HG02588 (cell line): ENCODE results near the gene RNF121.

Experiments used
- ATAC-seq: cut with Tn5 transposase; IDR thresholded peaks from one replicate; pipeline ENCODE4 v1.9.1; 2021; ENCODE audit warnings: mild to moderate bottlenecking, moderate library complexity; ENCODE audit not compliant: unreplicated experiment

Gene RNF121

DNA sequence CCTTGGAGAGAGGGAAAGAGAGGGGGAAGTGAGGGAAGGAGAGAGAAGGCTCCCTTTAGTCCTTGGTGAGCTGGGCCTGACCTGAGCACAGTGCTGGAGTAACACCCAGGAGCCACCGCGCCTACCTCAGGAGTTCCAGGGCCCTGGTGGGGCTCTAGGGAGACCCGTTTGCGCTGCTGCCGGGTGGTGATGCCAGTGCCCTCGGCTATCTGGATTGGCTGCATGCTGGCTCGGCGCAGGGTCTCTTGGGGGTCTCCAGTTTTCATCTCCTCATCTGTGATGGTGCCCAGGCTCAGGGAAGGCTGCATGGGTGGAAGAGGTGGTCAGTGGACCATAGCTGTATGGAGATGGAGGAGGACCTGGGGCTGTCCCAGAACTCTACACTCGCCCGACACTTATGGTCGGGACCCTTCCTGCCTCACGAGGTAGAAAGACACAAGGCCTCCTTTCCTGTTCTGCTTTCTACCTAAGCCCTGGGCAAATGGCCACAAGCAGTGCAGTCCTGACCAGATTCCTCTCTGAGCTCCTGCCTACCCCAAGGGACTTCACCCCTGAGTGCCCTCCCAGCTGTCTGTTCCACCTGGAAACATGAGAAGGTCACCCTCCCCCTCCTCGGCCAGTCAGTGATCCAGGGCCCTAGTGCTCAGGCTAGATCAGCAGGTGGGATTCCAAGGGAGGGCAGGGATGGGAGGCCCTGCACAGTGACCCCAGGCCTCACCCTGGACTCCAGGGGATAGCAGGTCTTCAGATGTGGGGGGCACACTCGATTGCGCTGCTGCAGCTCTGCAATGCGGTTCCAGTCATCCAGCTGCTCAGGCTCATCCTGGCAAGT, 75.9 kb downstream of the RNF121 start:
- ATAC-seq: no peak

DNA sequence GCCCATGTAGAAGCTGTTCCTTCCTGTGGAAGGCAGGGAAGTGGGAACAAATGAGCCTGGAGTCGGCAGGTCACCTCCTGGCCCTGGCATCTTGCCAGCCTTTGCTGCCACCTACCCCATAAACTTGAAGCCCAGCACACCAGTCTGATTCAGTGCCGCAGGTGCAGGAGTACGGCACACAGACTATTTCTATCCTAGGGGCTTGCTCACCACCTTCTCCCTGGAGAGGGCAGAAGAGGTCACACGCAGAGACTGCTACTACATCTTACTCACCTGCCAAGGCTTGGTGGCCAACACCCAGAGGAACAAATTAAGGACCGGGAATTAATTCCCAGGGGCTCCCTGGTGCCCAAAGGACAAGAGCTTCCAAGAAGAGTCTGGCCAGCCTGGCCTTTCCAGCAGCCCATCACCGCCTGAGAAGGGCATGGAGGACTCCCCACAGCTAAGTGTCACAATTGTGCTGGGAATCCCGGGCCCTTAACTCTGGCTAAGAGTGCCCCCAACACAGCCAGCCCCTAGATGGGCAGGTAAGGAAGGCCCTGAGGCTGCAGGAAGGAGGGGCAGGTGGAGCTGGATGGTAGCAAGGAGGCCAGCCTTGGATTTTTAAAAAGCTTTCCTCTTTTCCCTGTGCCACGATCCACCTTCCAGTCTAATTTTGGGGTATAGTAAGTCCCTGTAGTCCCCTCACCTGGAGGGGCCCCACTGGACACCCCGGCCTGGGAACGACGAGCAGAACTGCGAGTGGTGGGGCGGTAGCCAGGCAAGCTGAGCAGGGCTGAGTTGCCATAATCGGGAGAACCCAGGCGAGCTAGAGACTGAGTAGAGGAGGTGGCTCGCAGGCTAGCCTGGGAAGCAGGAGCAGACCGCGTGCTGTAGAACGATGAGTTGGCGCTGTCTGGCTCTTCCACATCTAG, 76.8 kb downstream of the RNF121 start:
- ATAC-seq: no peak

DNA sequence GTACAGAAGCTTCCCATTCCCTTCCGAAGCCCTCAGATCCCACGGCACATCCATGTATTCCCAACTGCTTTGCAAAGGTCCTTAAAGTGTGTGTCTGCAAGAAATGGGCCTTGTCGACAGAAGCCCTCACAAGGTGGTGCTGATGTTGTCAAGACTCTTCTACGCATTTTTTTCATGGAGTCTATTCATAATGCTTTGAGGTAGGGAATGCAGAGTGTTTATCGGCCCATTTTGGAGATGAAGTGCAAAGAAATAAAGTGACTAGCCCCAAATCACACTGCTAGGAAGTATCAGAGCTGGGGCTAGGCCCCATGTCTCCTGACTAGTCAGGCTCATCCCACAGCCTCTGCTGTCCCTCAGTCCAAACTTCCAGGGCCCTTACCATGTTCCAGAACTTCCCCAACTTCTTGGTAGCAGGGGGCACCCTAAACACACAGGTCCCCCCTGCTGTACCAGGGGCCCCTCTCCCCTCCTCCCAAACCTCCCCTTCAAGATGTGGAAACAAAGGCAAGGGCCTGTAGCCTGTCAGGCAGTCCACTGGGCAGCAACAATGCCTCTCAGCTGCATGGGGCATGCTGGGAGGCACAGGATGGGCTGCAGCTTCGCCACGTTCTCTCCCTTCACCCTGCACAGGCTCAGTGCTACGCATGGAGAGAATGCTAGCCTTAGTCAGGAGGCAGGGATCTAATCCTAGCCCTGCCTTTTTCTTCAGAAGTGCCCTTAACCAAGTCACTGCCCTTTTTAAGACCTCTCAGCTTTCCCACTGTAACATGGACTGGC, 77.7 kb downstream of the RNF121 start:
- ATAC-seq: no peak

DNA sequence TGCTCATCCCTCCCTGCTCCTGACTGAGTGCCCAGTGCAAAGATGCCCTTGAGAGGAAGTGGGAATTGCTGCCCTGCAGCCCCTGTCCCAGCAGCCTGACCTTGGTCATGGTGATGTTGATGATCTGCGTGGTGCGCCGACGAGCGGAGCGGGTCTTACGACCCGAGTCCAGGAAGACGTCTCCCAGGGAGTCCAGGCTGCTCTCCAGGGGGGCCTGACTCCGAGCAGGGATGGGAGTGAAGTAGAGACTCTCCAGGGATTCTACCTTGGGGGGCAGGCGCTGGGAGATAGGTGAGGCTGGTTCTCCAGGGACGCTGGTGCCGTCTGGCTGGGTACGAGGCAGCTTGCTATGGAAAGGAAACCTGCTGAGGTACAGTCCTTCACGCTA, 78.2 kb downstream of the RNF121 start:
- no peak for ATAC-seq

DNA sequence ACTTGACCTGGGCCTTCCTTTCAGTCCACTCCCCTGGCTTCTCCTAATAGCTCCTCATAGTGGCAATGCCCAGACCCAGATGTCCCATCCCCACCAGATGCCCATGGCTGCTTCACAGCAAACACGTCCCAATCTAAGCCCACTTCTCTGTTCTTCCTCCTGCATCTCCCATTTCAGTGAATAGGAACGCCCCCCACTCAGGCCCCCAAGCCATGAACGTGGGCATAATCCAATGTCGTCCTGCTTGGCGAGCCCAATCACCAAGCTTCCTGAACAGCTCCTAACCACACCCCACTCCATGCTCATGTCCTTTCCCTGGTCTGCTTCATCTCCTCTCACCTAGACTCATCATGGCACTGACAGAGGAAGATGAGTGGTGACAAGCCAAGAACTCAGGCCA, 78.7 kb downstream of the RNF121 start:
- ATAC-seq: no peak

DNA sequence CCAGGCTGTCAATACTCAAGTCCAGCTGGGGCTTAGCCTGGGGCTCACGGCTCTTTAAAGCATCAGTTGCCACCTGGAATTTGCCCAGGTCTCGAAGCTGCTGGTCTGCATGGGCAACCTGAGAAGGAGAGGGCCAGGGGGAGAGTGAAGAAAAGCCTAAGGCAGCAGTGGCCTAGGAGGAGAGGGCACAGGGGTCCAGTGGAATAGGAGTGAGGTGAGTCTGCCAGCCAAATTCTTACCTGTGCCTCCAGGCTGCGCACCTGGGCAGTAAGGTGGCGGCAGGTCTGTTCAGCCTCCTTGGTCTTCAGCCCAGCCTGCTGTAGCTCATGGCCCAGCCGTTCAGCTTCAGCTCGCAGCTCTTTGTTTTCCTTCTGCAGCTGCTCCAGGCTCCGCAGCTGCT, 79.9 kb downstream of the RNF121 start:
- no peak for ATAC-seq

DNA sequence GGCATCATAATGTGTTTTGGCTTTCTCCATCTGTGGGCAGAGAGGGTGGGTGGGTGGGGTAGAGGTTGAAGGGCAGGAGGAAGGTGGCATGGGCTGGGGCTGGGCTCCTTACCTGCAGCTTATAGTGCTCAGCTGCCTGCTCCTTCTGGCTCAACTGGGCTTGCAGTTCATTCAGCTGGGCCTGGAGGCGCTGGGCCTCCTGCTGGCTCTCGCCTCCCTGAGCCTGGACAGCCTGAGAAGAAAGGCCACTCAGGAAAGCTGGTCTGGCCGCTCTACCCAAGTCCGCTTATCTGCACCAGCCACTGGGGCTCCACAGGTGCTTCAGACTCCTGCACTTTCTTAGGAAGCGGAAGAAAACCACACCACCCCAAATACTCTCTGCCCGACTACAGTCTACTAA, 80.3 kb downstream of the RNF121 start:
- ATAC-seq: no peak

DNA sequence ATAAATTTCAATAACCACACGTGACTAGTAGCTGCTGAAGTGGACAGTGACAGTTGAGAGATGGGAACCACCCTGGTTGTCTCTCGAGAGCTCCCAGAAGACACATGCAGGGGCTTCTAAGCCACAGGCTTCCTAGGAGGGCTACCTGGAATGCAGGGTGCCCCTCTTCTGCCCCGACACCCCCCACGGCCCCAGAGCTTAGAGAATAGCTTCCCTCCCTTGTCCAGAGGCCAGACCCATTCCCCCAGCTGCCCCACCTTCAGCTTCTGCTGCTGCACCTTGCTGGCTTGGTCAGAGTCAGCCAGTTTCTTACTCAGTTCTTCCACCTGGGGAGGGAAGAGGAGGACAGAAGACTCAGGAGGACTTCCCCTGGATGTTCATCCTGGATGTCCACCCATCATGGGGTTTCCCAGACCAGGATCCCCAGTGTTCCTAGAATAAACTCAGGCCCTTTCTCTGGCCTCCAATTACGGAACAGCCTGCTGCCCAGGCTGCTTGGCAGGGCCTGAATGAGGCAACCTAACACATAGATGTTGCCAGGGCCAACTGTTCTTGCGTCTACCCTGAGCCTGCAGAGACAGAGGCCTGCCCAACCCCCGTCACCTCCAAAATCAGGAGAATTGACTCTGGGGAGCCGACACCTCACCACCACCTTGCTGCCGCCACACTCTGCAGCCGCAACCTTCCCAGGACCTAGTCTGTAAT, 81.8 kb downstream of the RNF121 start:
- no peak for ATAC-seq

DNA sequence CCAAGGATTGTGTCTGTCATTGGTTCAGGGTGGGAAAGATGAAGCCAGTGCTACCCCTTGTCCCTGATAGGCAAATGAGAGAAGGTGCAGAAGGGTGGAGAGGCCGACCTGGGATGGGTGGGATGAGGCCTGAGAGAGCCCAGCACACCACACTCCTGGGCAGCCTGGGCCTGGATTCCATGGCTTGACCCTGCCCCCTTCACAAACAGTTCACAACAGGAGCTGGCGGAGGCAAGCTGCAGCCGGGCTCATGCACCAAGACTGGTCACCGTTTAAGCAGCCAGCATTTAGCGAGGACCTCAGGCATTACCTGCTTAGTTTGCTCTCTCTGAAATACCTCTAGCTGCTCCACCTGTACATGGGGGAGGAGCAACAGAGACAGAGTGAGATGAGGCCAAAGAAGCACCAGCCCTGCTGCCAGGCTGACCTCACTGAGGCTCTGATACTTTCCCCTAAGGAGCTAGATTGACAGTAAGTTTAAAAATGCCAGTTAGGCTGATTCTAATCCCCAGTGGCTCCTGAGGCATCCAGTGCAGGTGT, 83.3 kb downstream of the RNF121 start:
- ATAC-seq: no peak

DNA sequence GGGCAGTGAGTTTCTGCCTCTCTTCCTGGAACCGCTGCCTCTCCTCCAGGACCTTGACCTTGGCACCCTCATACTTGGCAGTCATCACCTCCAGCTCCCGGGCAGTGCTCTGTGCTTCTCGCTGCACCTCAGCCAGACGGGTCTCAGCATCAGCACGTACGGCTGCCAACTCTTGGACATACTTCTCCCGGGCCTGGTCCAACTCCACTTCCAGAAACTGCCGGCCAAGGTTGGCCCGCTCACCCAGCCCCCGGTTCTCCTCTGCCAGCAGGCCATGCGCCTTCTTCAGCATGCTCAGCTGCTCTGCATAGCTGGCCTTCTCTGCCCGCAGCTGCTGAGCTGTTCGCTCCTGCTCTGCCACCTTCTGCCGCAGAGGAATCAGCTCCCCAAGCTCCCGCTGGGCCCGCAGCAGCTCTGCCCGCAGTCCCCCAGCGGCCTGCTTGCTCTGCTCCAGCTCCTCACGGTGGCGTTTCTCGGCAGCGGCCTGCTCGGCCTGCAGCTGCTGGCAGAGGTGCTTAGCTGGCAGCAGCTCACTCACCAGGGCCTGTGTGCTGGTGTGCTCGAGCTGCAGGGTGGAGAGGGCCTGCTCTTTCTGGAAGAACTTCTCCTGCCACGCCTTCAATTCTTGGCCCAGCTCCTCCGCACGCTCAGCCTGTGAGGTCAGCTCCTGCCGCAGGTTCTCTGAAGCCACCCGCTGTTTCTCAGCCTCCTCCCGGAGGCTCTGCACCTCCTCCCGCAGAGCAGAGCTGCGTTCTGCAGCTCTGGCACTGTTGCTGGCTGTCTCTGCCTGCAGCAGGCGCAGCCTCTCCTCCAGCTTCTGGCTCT, 84.3 kb downstream of the RNF121 start:
- no peak for ATAC-seq

DNA sequence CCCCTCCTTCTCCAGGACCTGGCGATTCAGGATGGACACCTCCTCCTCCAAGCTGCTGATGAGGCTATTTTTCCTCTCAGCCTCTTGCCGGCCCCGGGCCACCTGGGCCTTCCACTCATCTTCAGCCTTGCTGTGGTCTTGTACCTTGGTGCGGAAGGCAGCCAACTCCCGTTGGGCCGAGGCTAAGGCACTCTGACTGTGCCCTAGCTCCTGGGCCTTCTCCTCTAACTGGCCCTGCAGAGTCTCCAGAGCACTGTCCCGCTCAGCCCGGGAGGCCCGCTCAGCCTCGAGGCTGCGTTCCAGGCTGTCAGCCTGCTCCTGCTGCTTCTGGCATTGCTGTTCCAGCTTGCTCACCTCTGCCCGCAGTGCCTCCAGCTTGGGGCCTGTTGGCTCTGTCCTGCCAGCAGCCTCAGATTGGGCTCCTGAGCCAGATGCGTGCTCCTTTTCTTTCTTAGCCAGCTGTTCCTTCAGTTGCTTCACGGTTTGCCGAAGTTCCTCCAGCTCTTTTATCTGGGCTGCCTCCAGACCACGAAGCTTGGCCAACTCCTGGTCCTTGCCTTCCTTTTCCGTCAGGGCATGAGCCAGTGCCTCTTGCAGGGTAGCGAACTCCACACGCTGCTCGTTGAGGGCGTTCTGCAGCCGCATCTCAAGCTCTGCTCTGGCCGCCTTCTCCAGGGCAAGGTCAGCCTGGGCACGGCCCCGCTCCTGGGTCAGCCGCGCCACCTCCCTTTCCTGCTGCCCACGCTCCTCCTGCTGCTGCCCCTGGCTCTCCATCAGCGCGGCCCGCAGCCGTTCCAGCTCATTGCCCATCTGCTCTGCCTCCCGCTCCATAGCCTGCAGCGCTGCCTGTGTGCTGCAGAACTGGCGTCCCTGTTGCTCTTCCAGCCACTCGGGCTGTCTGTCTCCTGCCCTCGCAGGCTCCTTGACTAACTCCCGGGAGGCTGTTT, 85.2 kb downstream of the RNF121 start:
- no peak for ATAC-seq

DNA sequence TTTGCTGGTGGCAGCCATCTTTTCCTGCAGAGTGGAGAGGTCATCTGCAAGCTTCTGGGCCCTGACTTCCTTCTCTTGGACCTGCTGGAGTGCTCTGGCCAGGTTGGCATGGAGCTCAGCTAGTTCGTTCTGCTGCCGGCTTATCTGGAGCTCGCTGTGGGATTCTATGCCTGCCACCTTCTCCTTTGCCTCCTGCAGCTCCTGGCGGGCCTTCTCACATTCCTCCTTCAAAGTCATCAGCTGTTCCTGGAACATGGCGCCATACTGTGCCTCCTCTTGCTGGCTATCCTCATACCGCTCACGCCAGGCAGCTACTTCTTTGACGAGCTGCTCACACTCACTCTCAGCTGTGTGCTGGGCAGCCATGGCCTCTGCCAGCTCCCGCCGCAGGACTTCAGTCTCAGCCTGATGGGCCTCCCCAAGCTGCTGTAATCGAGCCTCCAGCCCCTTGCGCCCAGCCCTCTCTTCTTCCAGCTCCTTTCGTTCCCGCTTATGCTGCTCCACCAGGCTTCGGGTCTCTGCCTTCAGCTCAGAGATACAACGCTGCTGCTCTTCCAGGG, 86.0 kb downstream of the RNF121 start:
- no peak for ATAC-seq

DNA sequence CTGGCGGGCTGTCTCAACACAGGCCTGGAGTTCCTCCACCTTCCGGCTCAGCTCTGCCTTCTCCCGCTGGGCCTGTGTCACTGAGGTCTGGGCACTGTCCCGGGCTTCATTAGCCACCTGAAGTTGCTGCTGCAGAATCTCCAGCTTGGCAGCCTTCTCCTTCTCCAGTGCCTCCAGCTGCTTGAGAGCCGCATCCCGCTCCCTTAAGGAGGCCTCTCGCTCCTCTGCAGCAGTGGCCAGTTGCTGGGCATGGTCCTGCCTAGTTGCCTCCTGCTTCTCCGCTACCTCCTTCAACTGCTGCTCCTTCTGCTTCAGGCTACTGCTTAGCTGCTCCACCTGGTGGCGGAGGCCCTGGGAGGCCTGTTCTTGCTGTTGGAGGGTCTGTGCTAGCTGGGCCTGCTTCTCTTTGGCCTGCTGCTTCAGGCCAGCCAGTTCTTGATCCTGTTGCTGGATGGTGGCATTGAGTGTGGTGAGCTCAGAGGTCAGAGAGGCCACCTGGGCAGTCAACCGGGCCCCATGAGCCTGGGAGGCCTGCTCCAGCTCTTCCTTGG, 86.7 kb downstream of the RNF121 start:
- ATAC-seq: no peak

DNA sequence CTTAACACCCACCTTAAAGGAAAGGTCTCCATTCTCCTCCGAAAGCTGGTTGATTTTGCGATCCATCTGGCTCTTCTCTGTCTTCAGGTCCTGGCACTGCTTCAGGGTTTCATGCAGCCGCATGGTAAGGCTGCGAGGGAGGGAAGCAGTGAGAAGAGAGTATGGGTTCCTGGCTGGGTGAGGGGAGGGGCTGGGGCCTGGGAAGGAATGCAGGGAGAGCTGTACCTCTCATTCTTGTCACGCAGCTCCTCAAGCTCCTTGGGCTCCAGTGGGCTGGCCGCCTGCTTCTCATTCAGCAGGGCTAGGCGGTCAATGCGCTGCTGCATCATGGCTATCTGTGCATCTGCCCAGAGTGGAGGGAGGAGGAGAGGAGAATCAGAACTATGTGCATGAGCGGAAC, 89.3 kb downstream of the RNF121 start:
- ATAC-seq: no peak

DNA sequence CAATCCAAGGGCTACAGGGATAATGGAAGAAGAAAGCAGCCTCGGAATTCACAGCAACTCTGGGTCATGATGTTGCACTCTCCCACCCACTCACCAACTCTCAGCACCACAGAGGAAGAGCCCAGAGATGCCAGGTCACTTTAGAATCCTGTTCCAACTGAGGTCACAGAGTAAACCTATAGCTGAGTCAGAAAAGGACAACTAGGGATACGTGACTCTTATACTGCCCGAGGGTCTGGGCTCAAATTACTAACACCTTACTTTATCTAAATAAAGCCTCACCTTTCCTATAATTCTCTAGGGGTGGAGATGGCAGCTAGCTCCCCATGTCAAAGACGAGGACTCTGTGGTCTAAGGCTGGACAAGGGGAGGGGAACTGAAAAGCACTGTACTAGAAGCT, 94.5 kb downstream of the RNF121 start:
- no peak for ATAC-seq

DNA sequence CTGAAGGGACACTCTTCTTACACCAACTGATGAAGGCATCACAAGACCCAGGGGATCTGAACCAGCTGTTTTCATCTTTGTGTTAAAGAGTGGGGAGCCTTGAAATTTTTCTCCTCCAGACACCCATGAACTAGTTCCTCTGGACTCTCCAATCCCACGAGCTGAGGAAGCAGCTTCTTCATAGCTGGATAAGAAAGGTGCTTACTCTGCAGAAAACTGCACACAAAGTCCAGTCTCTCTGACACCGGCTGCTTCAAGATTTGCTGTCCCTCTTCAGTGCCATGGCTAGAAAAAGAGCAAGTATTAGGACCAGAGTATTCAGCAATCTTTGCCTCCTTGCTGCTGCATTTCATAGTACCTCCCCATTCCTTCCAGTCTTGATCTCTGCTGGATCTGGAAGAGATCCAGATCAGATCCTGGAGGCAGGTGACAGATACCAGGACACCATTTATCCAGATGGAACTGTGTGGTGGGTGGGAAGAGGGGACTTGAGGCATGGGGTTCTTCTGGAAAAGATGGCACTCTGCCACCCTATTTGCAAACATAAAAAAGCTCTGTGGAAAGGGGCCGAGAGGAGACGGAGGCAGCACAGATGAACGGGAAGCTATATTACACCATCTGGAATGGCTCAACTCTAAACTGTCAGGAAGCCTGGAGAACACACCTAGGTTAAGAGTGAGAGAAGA, 95.4 kb downstream of the RNF121 start:
- ATAC-seq: no peak

DNA sequence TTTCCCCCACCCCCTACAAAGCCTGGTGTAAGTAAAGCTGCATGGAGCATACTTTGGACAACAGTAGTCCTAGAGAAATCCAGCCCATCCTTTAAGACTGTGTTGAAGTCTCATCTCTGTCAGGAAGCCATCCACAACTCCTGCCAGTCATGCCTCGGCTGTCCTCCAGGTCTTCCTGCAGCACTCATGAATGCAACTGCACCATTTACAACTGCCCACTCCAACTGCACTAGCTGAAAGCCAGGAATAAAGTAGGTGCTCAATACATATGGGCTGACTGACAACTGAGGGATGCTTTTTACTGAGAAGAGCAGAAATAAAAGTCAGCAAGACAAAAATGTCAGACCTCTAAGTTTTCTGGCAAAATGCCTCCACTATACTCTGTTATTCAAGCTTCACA, 97.2 kb downstream of the RNF121 start:
- no peak for ATAC-seq
